Cardiac muscle cell (in vitro differentiated cells and primary cell): Measurements from ENCODE around the gene SF3A1. TPM values are rescaled to one million over a fixed set of nuclear protein-coding genes. Genes with fewer than 3 reads are reported as not detected.
A peak's percentile ranks its signal among the peaks of the same experiment; 100 is the strongest.

Experiments
- DNase-seq, 2 donors: peaks; one replicate each; pipeline versions ENCODE4 v3.0.0 to v3.0.0-alpha.2; 2010 to 2017; ENCODE audit warnings: low read depth in 1 of 2, low spot score in 1 of 2
- H3K27ac ChIP-seq: fragments of 200-600 bp; sonication (generic); 2 replicates; pipeline ENCODE4 v1.5.1; 2016
- H3K27me3 ChIP-seq: fragments of 200-600 bp; sonication (generic); 2 replicates; pipeline ENCODE4 v1.6.0; 2016; ENCODE audit warnings: control low read depth
- H3K36me3 ChIP-seq: fragments of 200-600 bp; sonication (generic); 2 replicates; pipeline ENCODE4 v1.5.1; 2016; ENCODE audit warnings: control low read depth
- H3K4me1 ChIP-seq: fragments of 200-600 bp; sonication (generic); 2 replicates; pipeline ENCODE4 v1.8.1; 2017; ENCODE audit warnings: low read depth, mild to moderate bottlenecking, mixed run types
- H3K4me3 ChIP-seq: fragments of 200-600 bp; sonication (generic); 2 replicates; pipeline ENCODE4 v1.5.1; 2016; ENCODE audit warnings: mild to moderate bottlenecking
- H3K9me3 ChIP-seq: fragments of 200-600 bp; sonication (generic); 2 replicates; pipeline ENCODE4 v1.5.1; 2017; ENCODE audit warnings: low read depth, mild to moderate bottlenecking, control low read depth
- CTCF ChIP-seq: IDR thresholded peaks from 2 replicates; pipeline ENCODE4 v1.5.1; 2012; ENCODE audit warnings: low read depth, mild to moderate bottlenecking, low read length
- polyA plus RNA-seq: library from polyadenylated mRNA; unstranded; fragments of >200 nt; fragmentation: Nextera tagmentation; extraction: Ambion mirVana; gene quantifications from 2 replicates; pipeline ENCODE4 v1.2.1, GENCODE V29; 2016
- total RNA-seq: library from RNA; depleted of rRNA; stranded (reverse); fragments of >200 nt; gene quantifications from 2 replicates; pipeline ENCODE4 v1.2.3, GENCODE V29; 2016

SF3A1 gene
- total and polyA plus RNA-seq, 2 experiments from 2014 or later, result 92.6 to 160 TPM

GRCh38 chr22:30358541-30358940, 1.8 kb upstream of the SF3A1 start:
- no peak overlapping the region for H3K4me3 ChIP-seq
- H3K27me3 ChIP-seq, result no peaks in the 10 kb centered on the region
- H3K4me1 ChIP-seq, result peaks cover 3% of the 10 kb centered on the region
- TF ChIP-seq CTCF, result no peak
- no peak for DNase-seq
- H3K27ac ChIP-seq, result no peak overlapping the region
- no peaks in the 10 kb centered on the region for H3K9me3 ChIP-seq
- H3K36me3 ChIP-seq, result no peaks in the 10 kb centered on the region

GRCh38 chr22:30357650-30358215, 1.0 kb upstream of the SF3A1 start:
- H3K27ac ChIP-seq, result no peak overlapping the region
- peaks cover 3% of the 10 kb centered on the region for H3K36me3 ChIP-seq
- peaks cover 3% of the 10 kb centered on the region for H3K4me1 ChIP-seq
- no peak for DNase-seq
- TF ChIP-seq CTCF, result no peak
- no peaks in the 10 kb centered on the region for H3K9me3 ChIP-seq
- no peaks in the 10 kb centered on the region for H3K27me3 ChIP-seq
- H3K4me3 ChIP-seq, result peak overlapping the region; percentile 70

- H3K27ac ChIP-seq, result no peak overlapping the region
- no peaks in the 10 kb centered on the region for H3K9me3 ChIP-seq
- H3K4me3 ChIP-seq, result peak overlapping the region; percentile 70
- no peak for TF ChIP-seq CTCF
- H3K36me3 ChIP-seq, result peaks cover 5% of the 10 kb centered on the region
- H3K27me3 ChIP-seq, result no peaks in the 10 kb centered on the region
- peaks cover 3% of the 10 kb centered on the region for H3K4me1 ChIP-seq
- no peak for DNase-seq
Measured at GRCh38 chr22:30357236-30357570, 509 bp upstream of the SF3A1 start.

- no peak for DNase-seq
- Histone ChIP-seq H3K27ac (no peak overlapping the region), H3K4me1 (peaks cover 3% of the 10 kb centered on the region), H3K27me3 (no peaks in the 10 kb centered on the region), H3K4me3 (no peak overlapping the region), H3K36me3 (peaks cover 19% of the 10 kb centered on the region), H3K9me3 (no peaks in the 10 kb centered on the region)
- no peak for TF ChIP-seq CTCF
Measured at GRCh38 chr22:30354644-30355043, 2.0 kb downstream of the SF3A1 start.

GRCh38 chr22:30351226-30351625, 5.5 kb downstream of the SF3A1 start:
- no peak for DNase-seq
- H3K4me1 ChIP-seq, result peaks cover 3% of the 10 kb centered on the region
- peaks cover 35% of the 10 kb centered on the region for H3K36me3 ChIP-seq
- no peak for TF ChIP-seq CTCF
- H3K9me3 ChIP-seq, result no peaks in the 10 kb centered on the region
- no peak overlapping the region for H3K27ac ChIP-seq
- H3K4me3 ChIP-seq, result no peak overlapping the region
- no peaks in the 10 kb centered on the region for H3K27me3 ChIP-seq

- no peak for DNase-seq
- Histone ChIP-seq H3K4me1 (no peaks in the 10 kb centered on the region), H3K4me3 (no peak overlapping the region), H3K27me3 (no peaks in the 10 kb centered on the region), H3K36me3 (peaks cover 59% of the 10 kb centered on the region), H3K9me3 (no peaks in the 10 kb centered on the region), H3K27ac (no peak overlapping the region)
- TF ChIP-seq CTCF, result no peak
Measured at GRCh38 chr22:30348809-30349208, 7.9 kb downstream of the SF3A1 start.
